PC-3 (cell line): Measurements from ENCODE around the gene ADAMTS6.

ENCODE experiments used
- CTCF ChIP-seq: fragments of 300-600 bp; sonication (generic); conservative IDR thresholded peaks from 2 replicates; pipeline ENCODE4 v1.5.1; 2017; ENCODE audit warnings: antibody characterized with exemption, low read depth, mild to moderate bottlenecking, low read length
- EZH2phosphoT487 ChIP-seq: fragments of 300-600 bp; sonication (generic); IDR thresholded peaks from 2 replicates; pipeline ENCODE4 v1.6.1; 2018; ENCODE audit warnings: mild to moderate bottlenecking, antibody characterized with exemption, low read length, borderline replicate concordance

GRCh38 chr5:65156933-65157332 lies 324.8 kb downstream of the ADAMTS6 start:
- TF ChIP-seq CTCF (no peak), EZH2phosphoT487 (no peak)
